C1 segment of cervical spinal cord (tissue), 14 donors: ENCODE measurements around the gene GET4.
A peak's percentile ranks its signal among the peaks of the same experiment; 100 is the strongest.
"Not testable (repeated sequence)": the region's sequence is repeated elsewhere in the genome, so short reads cannot be mapped to it uniquely, and the experiment has no call there.

ENCODE experiments used
- DNase-seq, 14 donors: peaks; one replicate each; lab custom pipeline; 2025; lab: John Stamatoyannopoulos, UW

The GET4 gene

GRCh38 chr7:869348-869747 lies 7.0 kb upstream of the GET4 start:
- DNase-seq: no peak

- DNase-seq: no peak
Measured at GRCh38 chr7:871900-872537, 4.3 kb upstream of the GET4 start.

- DNase-seq: not testable (repeated sequence)
Measured at GRCh38 chr7:872685-873084, 3.7 kb upstream of the GET4 start.

DNA sequence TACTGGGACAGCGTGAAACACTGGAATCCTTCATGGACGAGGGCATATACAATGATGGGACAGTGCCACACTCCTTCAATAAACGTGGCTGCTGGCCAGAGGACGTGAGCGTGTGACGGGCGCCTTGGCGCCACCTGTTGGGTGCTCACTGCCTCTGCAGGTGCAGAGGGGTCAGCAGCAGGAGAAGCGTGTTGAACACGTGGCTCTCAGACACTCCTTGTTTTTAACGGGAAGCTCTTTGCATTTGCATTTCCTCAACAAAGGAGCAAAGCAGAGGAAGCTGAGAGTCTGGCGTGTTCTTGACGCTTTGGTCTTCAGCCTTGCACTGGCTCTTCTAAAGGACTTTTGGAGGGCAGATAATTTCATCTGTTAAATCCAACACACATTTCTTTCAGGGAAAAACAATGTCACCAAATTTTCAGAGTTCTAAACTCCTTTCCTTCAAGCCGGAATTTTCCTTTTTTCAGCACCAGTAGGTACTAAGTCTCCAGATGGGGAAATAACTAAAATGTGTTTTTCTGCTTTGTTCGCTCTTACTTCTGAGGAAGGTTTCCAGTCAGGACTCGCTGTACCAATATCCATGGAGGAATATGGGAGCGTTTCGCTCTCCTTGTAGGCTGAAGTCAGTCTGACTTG lies 2.9 kb upstream of the GET4 start:
- peak in 12 of 14 donors; percentile 32 to 78 (median 60) for DNase-seq

DNA sequence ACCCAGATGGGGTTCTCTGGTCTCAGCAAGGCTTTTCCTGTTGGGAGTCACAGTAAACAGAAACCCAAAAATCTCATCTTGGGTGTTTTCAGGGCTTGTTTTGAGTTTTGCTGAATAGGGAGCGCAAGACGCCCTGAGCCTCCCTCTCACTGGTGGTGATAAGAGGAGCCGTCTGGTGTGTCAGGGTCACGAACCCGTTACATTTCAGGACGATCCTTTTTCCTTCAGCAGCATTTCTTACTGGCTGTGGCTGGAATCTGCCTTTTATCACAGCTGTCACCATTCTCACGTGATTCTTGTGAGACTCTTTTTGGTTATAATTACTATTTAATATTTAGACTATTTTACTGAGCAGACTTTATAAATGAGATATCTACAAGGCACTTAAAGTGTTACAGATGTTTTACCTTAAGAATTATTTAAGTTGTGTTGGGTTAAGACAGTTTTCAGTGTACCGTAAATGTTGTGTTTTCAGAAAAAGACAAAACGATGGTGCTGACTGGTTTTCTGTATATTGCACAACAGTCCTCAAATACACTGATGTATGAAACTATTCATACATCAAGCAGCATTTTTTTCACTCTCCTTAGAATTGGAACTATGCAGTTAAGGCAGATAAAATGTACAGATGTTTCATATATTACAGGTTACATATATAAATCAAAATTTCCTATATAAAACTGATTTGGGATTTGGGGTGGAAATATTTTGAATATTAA lies 2.2 kb upstream of the GET4 start:
- no peak for DNase-seq

- DNase-seq: no peak
Measured at GRCh38 chr7:875051-875450, 1.3 kb upstream of the GET4 start.

GRCh38 chr7:875476-876076 lies 778 bp upstream of the GET4 start:
- peak in 1 of 14 donors; percentile 49 for DNase-seq

DNA sequence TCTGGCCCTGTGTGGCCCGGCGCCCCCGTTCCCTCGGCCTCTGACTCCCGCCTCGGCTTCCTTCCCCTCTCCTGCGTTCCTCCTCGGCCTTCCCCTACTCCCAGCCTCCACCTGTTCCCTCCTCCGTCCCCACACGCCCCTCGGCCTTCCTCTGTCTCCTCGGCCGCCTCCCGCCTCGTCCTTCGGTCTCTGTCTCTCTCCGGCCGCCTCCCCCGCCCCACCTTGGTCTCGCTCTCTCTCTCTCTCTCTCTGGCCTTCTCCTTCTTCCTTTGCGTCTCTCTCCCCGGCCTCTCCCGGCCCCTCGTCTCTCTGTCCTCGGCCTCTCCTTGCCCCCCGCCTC lies 588 bp downstream of the GET4 start:
- DNase-seq: peak in 2 of 14 donors; percentile 59 to 70

DNA sequence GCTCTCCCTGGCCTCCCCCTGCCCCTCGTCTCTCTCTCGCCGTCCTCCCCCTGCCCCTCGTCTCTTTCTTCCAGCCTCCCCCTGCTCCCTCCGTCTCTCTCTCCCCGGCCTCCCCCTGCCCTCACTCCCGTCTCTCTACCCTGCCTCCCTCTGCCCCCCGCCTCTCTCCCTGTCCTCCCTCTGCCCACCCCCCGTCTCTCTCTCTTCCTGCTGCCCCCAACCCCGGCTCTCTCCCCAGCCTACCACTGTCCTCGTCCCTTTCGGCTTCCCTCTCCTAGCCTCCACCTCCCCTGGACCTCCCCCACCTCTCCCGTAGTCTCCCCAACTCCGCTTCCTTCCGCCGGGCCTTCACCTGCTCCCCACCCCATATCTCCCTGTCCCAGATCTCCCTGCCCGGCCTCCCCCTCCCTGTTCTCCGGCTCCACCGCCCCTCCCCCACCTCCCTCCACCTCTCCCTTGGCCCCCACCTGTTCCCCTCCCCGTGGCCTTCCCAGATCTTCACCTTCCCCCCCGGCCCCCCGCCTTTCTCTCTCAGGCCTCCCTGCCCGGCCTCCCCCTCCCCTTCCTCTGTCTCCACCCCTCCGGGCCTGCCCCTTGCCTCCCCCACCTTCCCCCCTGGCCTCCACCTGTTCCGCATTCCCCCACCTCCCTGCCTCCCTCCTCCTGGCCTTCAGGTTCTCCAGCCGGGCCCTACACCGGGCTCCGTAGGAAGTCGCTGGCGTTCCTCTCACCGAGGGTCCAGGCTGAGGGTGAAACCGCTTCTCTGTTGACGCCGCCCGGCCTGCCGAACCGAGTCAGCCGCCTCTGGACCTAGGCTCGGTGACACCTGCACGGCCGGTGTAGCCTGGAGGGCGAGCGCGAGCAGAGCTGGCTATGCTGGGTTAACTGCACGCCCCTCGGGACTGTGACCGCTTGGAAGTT lies 1.2 kb downstream of the GET4 start:
- DNase-seq: no peak

GRCh38 chr7:879093-879492 lies 2.7 kb downstream of the GET4 start:
- no peak for DNase-seq

GRCh38 chr7:879706-880105 lies 3.4 kb downstream of the GET4 start:
- DNase-seq: no peak

- peak in 1 of 14 donors; percentile 17 for DNase-seq
Measured at GRCh38 chr7:880450-880849, 4.1 kb downstream of the GET4 start.

DNA sequence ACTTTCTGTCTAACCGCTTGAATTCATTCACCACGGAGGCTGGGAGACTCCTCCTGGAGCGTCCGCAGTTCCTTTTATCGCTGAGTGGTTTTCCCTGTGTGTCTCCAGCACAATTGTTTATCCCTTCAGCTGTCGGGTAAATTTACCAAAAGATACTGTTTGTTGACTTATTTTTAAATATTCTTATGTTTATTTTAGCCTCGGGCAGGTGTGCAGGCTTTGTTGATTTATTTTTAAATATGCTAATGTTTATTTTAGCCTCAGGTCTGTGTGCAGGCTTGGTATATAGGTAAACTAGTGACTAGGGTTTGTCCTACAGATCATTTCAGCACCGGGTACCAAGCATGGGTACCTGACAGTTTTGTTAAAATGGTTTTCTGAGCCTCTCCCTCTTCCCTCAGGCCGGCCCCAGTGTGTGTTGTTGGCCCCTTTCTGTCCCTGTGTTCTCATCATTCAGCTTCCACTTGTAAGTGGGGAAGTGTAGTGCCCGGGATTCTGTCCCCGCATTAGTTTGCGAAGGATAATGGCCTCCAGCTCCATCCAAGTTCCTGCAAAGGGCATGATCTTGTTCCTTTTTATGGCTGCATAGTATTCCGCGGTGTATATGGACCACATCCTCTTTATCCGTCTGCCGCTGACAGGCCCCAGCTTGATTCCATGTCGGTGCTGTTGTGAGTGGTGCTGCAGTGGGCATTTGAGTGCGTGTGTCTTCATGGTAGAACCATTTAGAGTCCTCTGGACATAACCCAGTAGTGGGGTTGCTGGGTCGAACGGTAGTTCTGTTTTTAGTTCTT lies 5.3 kb downstream of the GET4 start:
- DNase-seq: no peak

- no peak for DNase-seq
Measured at GRCh38 chr7:882336-883035, 6.1 kb downstream of the GET4 start.

DNA sequence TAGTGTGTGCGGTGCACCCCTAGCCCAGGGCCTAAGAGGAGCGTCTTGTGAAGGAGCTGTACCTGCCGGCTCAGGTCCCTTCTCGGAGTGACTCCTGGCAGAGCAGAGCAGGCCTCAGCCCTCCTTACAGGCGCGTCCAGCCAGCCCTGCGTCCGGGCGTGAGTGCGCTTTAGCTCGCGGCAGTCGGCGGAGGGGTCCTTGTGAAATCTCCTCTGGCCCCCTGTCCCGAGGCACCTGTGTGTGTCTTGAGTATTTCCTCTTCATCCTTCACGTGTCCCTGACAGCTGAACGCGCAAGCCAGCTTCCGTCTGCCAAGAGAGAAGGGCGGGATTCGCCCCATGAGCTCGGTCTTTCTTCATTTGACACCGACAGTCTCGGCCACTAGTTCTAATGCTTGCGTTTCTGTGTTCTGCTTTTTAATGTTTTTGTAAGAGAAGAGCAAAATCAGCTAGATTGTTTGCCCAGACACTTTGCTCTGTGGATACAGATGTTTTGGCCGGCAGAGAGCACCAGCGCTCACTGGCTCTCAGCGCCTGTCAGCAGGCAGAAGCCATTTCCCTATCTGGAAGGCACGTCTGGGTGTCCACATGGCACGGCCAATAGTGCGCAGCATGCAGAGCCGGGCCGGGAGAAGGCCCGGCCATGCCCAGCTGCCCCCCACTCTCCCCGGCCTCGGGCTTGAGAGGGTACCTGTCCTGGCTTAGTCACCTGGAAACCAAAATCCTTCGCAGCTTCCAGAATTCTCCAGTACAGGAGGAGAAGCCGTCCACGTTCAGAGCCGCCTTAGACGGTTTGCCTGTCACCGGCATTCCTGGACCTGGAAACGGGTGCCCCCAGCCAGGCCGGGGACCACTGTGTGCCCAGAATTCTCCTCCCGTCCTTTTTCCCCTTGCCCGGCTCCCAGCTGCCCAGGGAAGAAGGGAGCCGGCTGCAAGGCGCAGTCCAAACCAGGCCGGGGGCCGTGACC lies 7.0 kb downstream of the GET4 start:
- peak in 3 of 14 donors; percentile 27 to 56 (median 34) for DNase-seq

DNA sequence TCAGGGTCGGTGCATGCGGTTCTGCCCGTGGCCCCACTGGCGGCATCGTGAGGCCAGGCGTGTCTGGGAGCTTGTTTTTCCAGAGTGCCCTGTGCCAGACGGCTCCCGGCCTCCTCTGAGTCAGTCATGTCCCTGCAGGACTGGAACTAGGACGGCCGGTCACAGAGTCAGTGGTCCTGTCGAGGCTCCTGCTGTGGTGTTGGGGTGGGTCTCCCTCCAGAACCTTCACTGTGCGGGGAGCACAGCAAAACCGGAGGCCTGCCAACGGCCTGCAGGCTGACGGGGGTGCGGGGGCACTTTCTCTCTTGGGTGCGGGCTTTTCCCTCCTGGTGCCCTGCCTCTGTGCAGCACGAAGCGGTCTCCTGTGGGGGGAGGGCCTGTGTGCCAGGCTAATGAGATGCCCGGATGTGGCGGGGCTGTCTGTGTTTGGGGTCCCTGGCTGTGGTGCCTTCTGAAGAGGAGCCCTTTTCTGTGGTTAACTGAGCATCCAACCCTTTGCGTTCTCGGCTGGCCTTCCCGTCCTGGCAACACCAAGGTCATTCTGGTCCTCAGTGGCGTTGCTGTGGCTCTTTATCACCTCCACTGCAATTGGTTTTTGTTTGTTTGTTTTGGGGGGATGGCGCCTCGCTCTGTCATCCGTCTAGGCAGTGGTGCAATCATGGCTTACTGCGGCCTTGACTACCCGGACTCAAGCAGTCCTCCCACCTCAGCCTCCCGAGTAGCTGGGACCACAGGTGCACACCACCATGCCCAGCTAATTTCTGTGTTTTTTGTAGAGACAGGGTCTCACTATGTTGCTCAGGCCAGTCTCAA lies 8.0 kb downstream of the GET4 start:
- DNase-seq: no peak

- DNase-seq: no peak
Measured at GRCh38 chr7:885261-885892, 9.0 kb downstream of the GET4 start.
